Measurements from ENCODE around the gene OR4C3.
"Not testable (repeated sequence)": the region's sequence is repeated elsewhere in the genome, so short reads cannot be mapped to it uniquely, and the experiment has no call there.

The OR4C3 gene

DNA sequence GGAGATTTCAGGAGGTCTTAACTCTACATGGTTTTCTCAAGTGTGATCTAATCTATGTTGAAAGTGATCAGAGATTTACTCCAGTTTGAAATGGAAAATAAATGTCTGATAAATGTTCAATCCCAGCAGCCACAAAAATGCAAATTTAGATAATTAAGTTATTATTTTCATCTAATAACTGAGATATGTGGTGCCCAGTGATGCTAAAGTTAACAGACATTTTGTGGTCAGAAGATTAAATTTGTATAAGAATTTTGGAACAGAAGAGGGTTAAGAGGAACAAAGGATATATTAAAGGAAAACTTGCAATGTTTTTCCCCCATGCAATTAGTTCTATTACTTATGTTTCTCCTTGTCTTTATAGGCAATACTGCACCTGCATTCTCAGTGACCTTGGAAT, at the start of gene OR4C3:
Gene OR4C3, plus strand, starts transcription at position 301 of the 400 bp plus-strand sequence. CDS start 102 bp downstream, outside the sequence.
- not testable (repeated sequence) for DNase-seq

DNA sequence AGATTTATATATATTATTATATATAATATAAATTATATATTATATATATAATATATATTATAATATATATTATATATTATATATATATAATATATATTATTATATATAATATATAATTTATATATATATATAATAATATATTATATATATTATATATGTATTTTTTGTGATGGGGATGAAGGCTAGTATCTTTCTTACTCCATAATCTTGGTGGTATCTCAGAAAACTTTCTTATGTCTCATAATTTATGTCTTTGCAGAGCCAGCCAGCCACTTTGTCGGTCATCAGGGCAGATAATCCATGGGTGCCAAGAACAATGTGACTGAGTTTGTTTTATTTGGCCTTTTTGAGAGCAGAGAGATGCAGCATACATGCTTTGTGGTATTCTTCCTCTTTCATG, 18.8 kb upstream of the OR4C3 start, which contains the start of gene OR4S1:
Gene OR4S1, plus strand, starts transcription at position 301 of the 400 bp plus-strand sequence. Its CDS starts 0 bp downstream, at position 301.
- DNase-seq = no peak

DNA sequence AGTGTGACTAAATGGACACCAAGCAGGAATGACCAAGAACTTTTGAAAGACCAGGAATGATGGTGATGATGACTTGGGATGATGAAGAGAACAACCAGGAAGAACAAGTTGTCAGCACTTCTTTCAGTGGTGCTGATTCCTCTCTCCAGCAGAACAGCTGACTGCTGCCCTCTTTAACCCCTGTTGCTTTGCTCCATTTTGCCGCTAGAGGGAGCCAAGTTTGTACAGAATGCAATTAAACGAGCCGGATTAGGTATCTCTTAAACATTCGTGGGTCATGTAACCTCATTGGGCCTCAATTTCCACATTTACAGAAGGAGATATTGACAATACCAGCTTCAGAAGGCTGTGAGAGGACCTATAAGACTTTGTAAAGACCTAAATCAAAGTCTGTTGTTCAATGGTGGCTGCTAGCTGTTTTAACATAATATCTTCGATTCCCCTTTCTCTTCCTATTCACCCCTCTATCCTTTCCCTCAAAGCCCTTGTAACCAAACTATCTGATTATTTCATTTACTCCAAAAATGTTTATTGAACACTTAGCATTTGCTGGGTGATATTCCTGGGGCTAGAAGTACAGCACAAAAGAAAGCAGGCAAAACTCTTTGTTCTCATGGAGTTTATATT, 16.8 kb upstream of the OR4C3 start:
- peak; percentile 45 for DNase-seq

DNA sequence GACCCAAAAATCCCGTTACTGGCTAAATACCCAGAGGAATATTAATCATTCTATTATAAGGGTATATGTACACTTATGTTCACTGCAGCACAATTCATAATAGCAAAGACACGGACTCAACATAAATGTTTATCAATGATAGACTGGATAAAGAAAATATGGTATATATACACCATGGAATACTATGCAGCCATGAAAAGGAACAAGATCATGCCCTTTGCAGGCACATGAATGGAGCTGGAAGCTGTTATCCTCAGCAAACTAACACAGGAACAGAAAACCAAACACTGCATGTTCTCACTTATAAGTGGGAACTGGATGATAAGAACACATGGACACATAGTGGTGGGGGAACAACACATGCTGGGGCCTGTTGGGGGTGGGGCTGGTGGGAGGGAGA, 11.1 kb upstream of the OR4C3 start:
- not testable (repeated sequence) for DNase-seq

DNA sequence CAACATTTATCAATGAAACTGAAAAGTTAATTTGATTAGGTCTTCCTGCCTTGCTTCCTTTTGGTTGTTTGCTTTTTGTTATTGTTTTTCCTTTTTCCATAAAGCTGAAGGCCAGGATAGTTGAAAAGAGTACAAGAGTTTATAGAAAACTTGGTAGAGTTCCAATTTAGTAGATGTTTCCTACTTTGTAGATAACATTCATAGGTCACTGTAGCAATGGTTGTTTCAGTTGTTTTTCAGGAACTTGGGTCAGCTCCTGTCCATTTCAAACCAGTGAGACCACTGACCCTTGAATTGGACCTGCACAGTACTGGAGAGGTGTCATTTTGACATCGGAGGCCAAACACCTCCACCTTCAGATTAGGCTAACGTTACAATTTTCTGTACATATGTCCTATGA, 4.9 kb upstream of the OR4C3 start:
- DNase-seq = not testable (repeated sequence)

DNA sequence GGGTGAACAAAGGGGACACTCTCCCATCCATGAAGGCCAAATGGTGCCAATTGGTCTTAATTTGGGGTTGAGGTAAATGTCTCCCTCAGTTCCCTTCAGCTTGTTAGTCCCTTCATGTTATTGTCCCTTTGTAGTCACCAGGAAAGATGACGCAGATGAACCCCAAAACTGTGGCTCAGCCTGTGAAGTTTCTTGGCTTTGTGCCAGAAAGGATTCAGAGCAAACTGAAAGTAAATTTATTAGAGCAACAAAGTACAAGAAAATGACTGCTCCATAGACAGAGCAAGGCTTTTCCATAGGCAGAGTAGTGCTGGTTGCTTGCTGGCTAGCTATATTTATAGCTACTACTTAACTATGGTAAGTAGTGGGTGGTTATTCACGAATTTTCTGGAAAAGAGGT, 16.7 kb downstream of the OR4C3 start:
- DNase-seq = no peak

DNA sequence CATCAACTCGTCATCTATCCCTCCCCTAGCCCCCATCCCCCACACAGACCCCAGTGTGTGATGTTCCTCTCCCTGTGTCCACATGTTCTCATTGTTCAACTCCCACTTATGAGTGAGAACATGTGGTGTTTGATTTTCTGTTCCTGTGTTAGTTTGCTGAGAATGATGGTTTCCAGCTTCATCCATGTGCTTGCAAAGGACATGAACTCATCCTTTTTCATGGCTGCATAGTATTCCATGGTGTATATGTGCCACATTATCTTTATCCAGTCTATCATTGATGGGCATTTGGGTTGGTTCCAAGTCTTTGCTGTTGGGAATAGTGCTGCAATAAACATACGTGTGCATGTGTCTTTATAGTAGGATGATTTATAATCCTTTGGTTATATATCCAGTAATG, 17.8 kb downstream of the OR4C3 start:
- not testable (repeated sequence) for DNase-seq

DNA sequence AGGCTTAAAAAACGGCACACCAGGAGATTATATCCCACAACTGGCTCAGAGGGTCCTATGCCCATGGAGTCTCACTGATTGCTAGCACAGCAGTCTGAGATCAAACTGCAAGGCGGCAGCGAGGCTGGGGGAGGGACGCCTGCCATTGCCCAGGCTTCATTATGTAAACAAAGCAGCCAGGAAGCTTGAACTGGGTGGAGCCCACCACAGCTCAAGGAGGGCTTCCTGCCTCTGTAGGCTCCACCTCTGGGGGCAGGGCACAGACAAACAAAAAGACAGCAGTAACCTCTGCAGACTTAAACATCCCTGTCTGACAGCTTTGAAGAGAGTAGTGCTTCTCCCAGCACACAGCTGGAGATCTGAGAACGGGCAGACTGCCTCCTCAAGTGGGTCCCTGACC, 21.6 kb downstream of the OR4C3 start:
- DNase-seq = not testable (repeated sequence)

DNA sequence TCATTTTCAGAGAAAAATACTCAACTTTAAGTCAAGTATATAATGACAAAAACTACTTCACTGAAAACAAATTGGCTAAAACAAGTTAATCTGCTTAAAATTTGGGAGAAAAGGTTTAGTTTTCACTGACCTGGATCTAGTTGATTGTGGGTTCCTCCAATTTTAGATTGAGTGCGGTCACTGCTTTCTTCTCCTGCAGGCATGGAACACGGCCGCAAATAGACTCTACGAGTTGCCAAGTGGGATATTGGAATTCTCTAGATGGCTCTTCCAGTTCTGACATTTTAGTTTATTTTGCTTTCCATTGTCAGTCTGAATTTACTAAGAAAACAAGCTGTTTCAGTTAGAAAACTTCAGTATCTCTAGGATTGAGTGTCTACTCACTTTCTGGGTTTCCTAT, 29.3 kb downstream of the OR4C3 start:
- no peak for DNase-seq

DNA sequence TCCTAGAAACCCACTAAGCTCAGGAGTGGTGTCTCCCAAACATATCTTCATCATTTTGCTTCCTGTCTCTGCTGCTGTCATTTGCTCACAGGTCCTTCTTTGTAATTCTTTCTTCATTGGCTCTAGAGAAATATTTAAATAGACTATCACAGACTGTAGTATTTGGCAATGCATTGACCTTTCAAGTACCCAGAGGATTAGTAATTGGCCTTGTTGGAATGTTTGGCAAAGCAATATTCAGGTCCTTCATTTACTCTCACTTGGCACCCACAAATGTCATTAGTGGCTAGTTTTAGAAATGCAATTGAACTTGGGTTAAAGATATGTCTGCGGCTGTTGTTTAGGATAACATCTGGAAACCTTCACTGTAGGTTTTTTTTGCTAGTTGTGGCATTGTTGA, 30.0 kb downstream of the OR4C3 start:
- no peak for DNase-seq

DNA sequence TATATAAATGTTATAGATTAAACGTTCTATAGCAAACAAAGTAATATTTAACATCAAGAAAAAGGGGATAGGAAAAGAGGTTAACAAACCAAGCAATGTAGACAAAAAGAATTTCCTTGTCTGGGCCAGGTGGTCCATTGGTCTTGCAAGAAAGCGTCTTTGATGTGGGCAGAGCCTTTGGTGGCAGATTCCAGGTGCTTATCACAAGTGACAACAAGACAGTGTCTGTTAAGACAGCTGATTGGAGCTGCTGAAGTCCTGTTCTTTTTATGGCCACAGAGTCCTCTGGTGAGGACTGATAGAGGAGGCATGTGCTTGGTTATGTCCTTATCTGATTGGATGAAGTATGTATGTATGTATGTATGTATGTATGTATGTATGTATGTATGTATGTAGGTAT, 36.6 kb downstream of the OR4C3 start:
- DNase-seq = not testable (repeated sequence)

DNA sequence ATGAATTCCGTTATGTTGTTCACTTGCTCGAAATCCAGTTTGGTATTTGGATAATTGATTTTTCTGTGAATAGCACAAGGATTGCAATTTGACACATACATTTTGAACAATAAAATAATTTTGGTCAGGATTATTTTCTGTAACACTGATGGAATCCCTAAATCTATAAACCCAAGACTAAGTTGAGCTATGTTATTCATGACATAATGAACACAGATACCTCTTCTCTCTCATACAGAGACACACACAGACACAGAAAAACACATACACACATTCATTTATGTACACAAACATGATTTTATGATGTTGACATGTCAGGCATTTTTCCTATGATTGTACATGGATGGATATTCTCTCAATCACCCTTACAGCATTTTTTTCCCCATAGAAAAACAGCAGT, 41.6 kb downstream of the OR4C3 start, which contains the start of gene OR4C5:
Gene OR4C5, minus strand, starts transcription at position 101 of the 400 bp plus-strand sequence. Its CDS starts 0 bp downstream, at position 101.
- no peak for DNase-seq
